Fibroblast of the aortic adventitia (primary cell): ENCODE measurements around the gene KIAA0319L. TPM values are rescaled to one million over a fixed set of nuclear protein-coding genes. Genes with fewer than 3 reads are reported as not detected.

Experiments
- DNase-seq: peaks from one replicate; pipeline ENCODE4 v3.0.0-alpha.2; 2010; ENCODE audit warnings: low read depth
- H3K4me3 ChIP-seq: 2 replicates; pipeline ENCODE4 v1.5.1; 2011; ENCODE audit warnings: low read depth, mild to moderate bottlenecking, control low read depth, low read length, moderate library complexity
- CTCF ChIP-seq: IDR thresholded peaks from 2 replicates; pipeline ENCODE4 v1.5.1; 2011; ENCODE audit warnings: mild to moderate bottlenecking, low read length, control low read depth, inconsistent platforms; ENCODE audit not compliant: insufficient read depth
- total RNA-seq: library from RNA; depleted of rRNA; stranded (reverse); fragments of >200 nt; gene quantifications from 2 replicates; pipeline ENCODE4 v1.2.3, GENCODE V29; 2012; ENCODE audit warnings: low replicate concordance

The KIAA0319L gene
- total RNA-seq, 1 donor, result 36.2 TPM

- no peak for DNase-seq
- no peak for TF ChIP-seq CTCF
- H3K4me3 ChIP-seq, result no peak overlapping the region
Measured at GRCh38 chr1:35406103-35406502, 151.1 kb downstream of the KIAA0319L start.

DNA sequence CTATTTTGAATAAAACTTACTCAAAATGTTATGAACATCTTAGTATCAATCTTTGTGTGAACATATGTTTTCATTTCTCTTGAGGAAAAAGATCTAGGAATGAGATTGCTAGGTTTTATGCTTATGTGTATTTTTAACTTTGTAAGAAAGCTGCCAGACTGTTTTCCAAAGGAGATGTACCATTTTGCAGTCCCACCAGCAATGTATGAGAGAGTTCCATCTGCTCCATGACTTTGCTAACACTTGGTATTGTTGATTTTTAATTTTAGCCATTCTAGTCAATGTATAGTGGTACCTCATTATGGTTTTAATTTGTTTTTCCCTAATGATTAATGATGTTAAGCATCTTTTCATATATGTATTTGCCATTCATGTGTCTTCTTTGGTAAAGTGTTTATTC, 156.2 kb downstream of the KIAA0319L start:
- no peak for DNase-seq
- no peak overlapping the region for H3K4me3 ChIP-seq
- TF ChIP-seq CTCF, result no peak

GRCh38 chr1:35398739-35399138, 158.5 kb downstream of the KIAA0319L start:
- H3K4me3 ChIP-seq, result no peak overlapping the region
- no peak for DNase-seq
- TF ChIP-seq CTCF, result no peak

DNA sequence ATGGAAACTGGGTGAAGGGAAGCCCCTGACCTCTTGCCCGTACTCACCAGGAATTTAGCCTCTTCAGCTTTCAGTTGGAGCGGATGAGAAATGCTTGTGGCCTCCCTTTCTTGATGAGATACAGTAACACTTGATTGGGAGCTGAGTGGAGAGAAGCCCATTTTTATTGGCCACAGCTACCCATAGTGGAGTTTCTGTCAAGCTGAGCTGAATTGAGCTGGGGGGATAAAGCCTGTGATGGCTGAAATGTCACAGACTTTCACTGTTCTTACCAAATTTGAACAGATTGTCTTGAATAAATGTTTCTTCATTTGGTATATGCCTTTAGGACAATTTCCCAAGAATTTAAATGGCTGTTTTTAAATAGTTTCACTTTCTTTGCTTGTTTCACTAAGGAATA, 162.8 kb downstream of the KIAA0319L start:
- no peak for TF ChIP-seq CTCF
- DNase-seq, result no peak
- H3K4me3 ChIP-seq, result no peak overlapping the region

DNA sequence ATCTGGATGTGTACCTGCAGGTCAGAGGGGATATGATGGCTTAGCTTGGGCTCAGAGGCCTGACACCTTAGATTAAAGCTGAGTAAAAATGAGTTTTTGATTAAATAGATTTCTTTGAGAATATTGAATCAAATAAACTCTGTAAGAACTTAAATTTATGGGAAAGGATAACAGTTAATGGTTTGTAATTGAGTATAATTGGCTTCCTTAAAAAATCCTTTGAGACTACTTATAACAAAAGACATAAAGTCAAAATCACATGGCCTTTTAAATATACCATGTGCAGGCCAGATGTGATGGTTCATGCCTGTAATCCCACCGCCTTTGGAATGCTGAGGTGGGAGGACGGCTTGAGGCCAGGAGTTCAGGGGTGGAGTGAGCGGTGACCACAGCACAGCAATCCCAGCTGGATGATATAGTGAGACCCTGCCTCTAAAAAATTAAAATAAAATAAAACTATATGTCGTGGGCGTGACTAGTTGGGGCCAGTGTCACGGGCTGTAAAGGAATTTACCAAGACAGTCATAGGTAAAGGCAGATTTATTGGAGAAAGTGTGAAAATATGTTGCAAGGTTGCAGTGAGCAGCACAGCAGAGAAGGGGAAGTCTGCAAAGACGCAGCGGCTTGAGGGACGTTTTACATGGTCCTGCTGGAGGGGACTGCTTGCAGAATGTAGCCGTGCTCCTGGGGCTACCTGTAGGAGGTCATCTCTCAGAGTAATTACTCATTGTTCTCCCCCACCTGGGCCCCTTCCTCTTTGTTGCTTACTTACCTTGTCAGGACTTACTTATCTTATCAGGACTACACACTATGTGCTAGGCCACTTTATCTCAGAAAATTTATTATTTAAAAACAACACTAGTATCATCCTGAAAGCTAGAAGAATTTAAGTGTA, 166.4 kb downstream of the KIAA0319L start:
- DNase-seq, result no peak
- no peak overlapping the region for H3K4me3 ChIP-seq
- no peak for TF ChIP-seq CTCF

DNA sequence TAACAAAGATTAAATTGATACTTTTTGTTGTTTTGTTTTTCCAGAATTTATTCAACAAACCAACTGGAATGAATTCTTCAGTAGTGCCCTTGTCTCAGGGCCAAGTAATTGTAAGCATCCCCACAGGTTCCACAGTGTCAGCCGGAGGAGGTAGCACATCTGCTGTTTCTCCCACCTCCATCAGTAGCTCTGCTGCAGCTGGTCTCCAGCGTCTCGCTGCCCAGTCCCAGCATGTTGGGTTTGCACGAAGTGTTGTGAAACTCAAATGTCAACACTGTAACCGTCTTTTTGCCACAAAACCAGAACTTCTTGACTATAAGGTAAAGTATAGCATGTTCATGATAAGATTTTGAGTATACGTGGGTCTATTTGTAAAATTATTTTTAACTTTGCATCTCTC, 170.2 kb downstream of the KIAA0319L start:
- no peak for DNase-seq
- no peak overlapping the region for H3K4me3 ChIP-seq
- no peak for TF ChIP-seq CTCF
